K562 (cell line): ENCODE results near the gene HRH3. TPM values are rescaled to one million over a fixed set of nuclear protein-coding genes. Genes with fewer than 3 reads are reported as not detected.

Source experiments
- ATAC-seq: fragments of 200-7000 bp; cut with Tn5 transposase; 3 replicates; pipeline ENCODE4 v1.9.1; 2020; ENCODE audit warnings: moderate library complexity
- BruUV-seq: library from RNA; stranded (reverse); fragments of 400-500 nt; replicated peaks from 2 replicates; lab custom pipeline; 2021; lab: Mats Ljungman, UMichigan
- CTCF ChIA-PET: fragments of 300-600 bp; formaldehyde crosslinking; extraction: SDS; loops from one replicate; lab custom pipeline; 2021; ENCODE audit warnings: low intra/inter-chr PET ratio; lab: Yijun Ruan, JAX
- POLR2A ChIA-PET: fragments of 300-600, 350-650 bp; sonication (Branson Sonifier 250); formaldehyde crosslinking; extraction: SDS; loops from one replicate; lab custom pipeline; 2021; ENCODE audit warnings: antibody characterized with exemption, inconsistent platforms; lab: Yijun Ruan, JAX
- DNase-seq, 4 experiments: peaks; one replicate each; pipeline versions ENCODE4 v3.0.0 to v3.0.0-alpha.2; 2011 to 2018; ENCODE audit warnings: low spot score in 3 of 4, mixed read lengths in 3 of 4; ENCODE audit errors: extremely low read depth in 1 of 4
- FAIRE-seq: peaks from 2 replicates; lab custom pipeline; 2011; peaks lifted over from hg19 to GRCh38; lab: Jason Lieb, UNC
- H2AFZ ChIP-seq: 2 replicates; pipeline ENCODE4 v1.6.0; 2011; ENCODE audit warnings: low read depth, low read length, control low read depth, inconsistent platforms
- H3K27ac ChIP-seq: fragments of 200-600 bp; 3 replicates; pipeline ENCODE4 v1.8.0; 2011; ENCODE audit warnings: low read depth, mild to moderate bottlenecking, control low read depth, inconsistent platforms, low read length, moderate library complexity, mixed read lengths; ENCODE audit errors: extremely low read depth
- H3K27me3 ChIP-seq, 2 experiments: fragments of 300-600 bp in 1 of 2; 2 replicates in 1 of 2; 3 replicates in 1 of 2; pipeline versions ENCODE4 v1.6.0 to v1.8.0; 2011; ENCODE audit warnings: inconsistent platforms in 2 of 2, low read length in 2 of 2, mild to moderate bottlenecking in 1 of 2, mixed read lengths in 1 of 2, moderate library complexity in 1 of 2; ENCODE audit not compliant: control insufficient read depth in 2 of 2, insufficient read depth in 2 of 2
- H3K36me3 ChIP-seq: fragments of 300-600 bp; 3 replicates; pipeline ENCODE4 v1.8.0; 2011; ENCODE audit warnings: mild to moderate bottlenecking, low read length, inconsistent platforms; ENCODE audit not compliant: control insufficient read depth, insufficient read depth
- H3K4me1 ChIP-seq, 2 experiments: fragments of 200-600 bp in 1 of 2; replicated peaks in 1 of 2; 2 replicates in 1 of 2; 3 replicates in 1 of 2; pipeline versions ENCODE4 v1.5.1 to v1.8.0; 2011; ENCODE audit warnings: inconsistent platforms in 2 of 2, low read length in 2 of 2, mild to moderate bottlenecking in 1 of 2, mixed read lengths in 1 of 2, moderate library complexity in 1 of 2; ENCODE audit not compliant: control insufficient read depth in 2 of 2, insufficient read depth in 2 of 2
- H3K4me2 ChIP-seq: 2 replicates; pipeline ENCODE4 v1.6.1; 2011; ENCODE audit warnings: low read length, control low read depth, inconsistent platforms, mixed read lengths; ENCODE audit not compliant: insufficient read depth
- H3K4me3 ChIP-seq: fragments of 200-600 bp; sonication (generic), shearing (Covaris generic); 2 replicates; pipeline ENCODE4 v1.5.1; 2016; ENCODE audit warnings: control low read depth, inconsistent platforms
- H3K79me2 ChIP-seq: fragments of 200-600 bp; 3 replicates; pipeline ENCODE4 v1.8.0; 2011; ENCODE audit warnings: low read length, inconsistent platforms; ENCODE audit not compliant: control insufficient read depth, insufficient read depth
- H3K9ac ChIP-seq, 2 experiments: 2 replicates each; pipeline versions ENCODE4 v1.6.0 to v1.6.1; 2011; ENCODE audit warnings: low read depth in 2 of 2, low read length in 2 of 2, control low read depth in 1 of 2, inconsistent platforms in 1 of 2, mild to moderate bottlenecking in 1 of 2, mixed read lengths in 1 of 2; ENCODE audit not compliant: insufficient read depth in 1 of 2
- H3K9me1 ChIP-seq: one replicate; pipeline ENCODE4 v1.6.0; 2011; ENCODE audit warnings: inconsistent platforms, mild to moderate bottlenecking, low read length, moderate library complexity; ENCODE audit not compliant: control insufficient read depth, insufficient read depth
- H3K9me3 ChIP-seq: replicated peaks from 2 replicates; pipeline ENCODE4 v1.5.1; 2011; ENCODE audit warnings: low read depth, low read length, inconsistent platforms; ENCODE audit not compliant: control insufficient read depth, insufficient read depth
- H4K20me1 ChIP-seq: replicated peaks from 2 replicates; pipeline ENCODE4 v1.6.1; 2011; ENCODE audit warnings: low read length, inconsistent platforms, mixed read lengths; ENCODE audit not compliant: control insufficient read depth, insufficient read depth
- DIDO1 ChIP-seq: fragments of 450-650 bp; IDR thresholded peaks from 2 replicates; pipeline ENCODE4 v1.6.1; 2016; ENCODE audit warnings: low read depth, missing biosample characterization, missing genetic modification characterization
- FOXJ2 ChIP-seq: fragments of 200-800 bp; sonication (Bioruptor generic); IDR thresholded peaks from 2 replicates; pipeline ENCODE4 v1.6.1; 2016; ENCODE audit warnings: missing genetic modification characterization, missing compliant biosample characterization
- NFIC ChIP-seq: fragments of 450-650 bp; IDR thresholded peaks from 2 replicates; pipeline ENCODE4 v1.6.1; 2017; ENCODE audit warnings: mild to moderate bottlenecking, inconsistent platforms
- ZNF197 ChIP-seq: fragments of 200-800 bp; sonication (Bioruptor generic); IDR thresholded peaks from 2 replicates; pipeline ENCODE4 v1.6.1; 2016; ENCODE audit warnings: low read depth, missing genetic modification characterization, missing compliant biosample characterization
- ZNF280B ChIP-seq: fragments of 250-450 bp; sonication (Bioruptor Pico); IDR thresholded peaks from 2 replicates; pipeline ENCODE4 v1.5.1; 2021; ENCODE audit warnings: mild to moderate bottlenecking
- ZNF696 ChIP-seq: fragments of 250-450 bp; sonication (Bioruptor Pico); conservative IDR thresholded peaks from 2 replicates; pipeline ENCODE4 v1.4.0; 2020; ENCODE audit warnings: mild to moderate bottlenecking, moderate library complexity
- WGBS: fragments of 100-300 bp; shearing (Covaris generic); methylation state at CpG from one replicate; pipeline ENCODE4 v1.1.6; 2016; ENCODE audit warnings: low coverage, mixed read lengths; ENCODE audit not compliant: insufficient coverage; ENCODE audit errors: missing lambda C conversion rate; 5-methylcytosine and 5-hydroxymethylcytosine counted together
- in situ Hi-C: fragments of 300-500 bp; cut with MboI; formaldehyde crosslinking; loops from 4 replicates; pipeline ENCODE4 v1.15.0; 2018; ENCODE audit warnings: inconsistent platforms, mixed read lengths
- intact Hi-C: fragments of 100-400 bp; cut with micrococcal nuclease; formaldehyde crosslinking; loops from 2 replicates; pipeline ENCODE4 v1.14.2; 2022
- polyA plus RNA-seq, 8 experiments: library from polyadenylated mRNA; depleted of rRNA in 4 of 8; stranded (reverse) in 5 of 8; unstranded in 3 of 8; fragments of >200 nt; fragmentation: Nextera tagmentation in 2 of 8; fragmentation: Illumina TruSeq in 1 of 8; extraction: Ambion mirVana in 2 of 8; extraction: Trizol in 1 of 8; gene quantifications; 2 replicates each; pipeline versions ENCODE4 v1.2.1 to v1.2.3, GENCODE V29; 2011 to 2014; ENCODE audit warnings: inconsistent platforms in 1 of 8, missing spikeins in 1 of 8
- total RNA-seq, 7 experiments: library from RNA; depleted of rRNA in 6 of 7; stranded (reverse); fragments of >200 nt in 6 of 7; fragmentation: Illumina TruSeq in 2 of 7; extraction: Trizol in 2 of 7; gene quantifications; 2 replicates each; pipeline versions ENCODE4 v1.2.1 to v1.2.3, GENCODE V29; 2011 to 2021; ENCODE audit warnings: low replicate concordance in 1 of 7

HRH3 gene
- total and polyA plus RNA-seq, 9 of the 15 experiments (the other 6 are each of a cell fraction or from before 2014, with no cell fraction given): not detected

GRCh38 chr20:62212299-62212698, 7.8 kb downstream of the HRH3 start:
- BruUV-seq: no TSS peak

More at GRCh38 chr20:62212299-62212698, 7.8 kb downstream of the HRH3 start:
- Histone ChIP-seq H3K27me3 (peaks cover 24 to 56% of the 10 kb centered on the region in 2 experiments; a peak in 4 of 5 replicates), H3K27ac (no peak overlapping the region), H2AFZ (no peak overlapping the region), H3K4me1 (peaks cover 4 to 52% of the 10 kb centered on the region in 2 experiments; a peak in 3 of 5 replicates), H3K36me3 (no peaks in the 10 kb centered on the region), H4K20me1 (peaks cover 30% of the 10 kb centered on the region), H3K9ac (no peak overlapping the region), H3K79me2 (no peaks in the 10 kb centered on the region), H3K9me3 (no peaks in the 10 kb centered on the region), H3K9me1 (peaks cover 3% of the 10 kb centered on the region), H3K4me3 (no peak overlapping the region), H3K4me2 (no peak overlapping the region)
- no peak for DNase-seq
- intact Hi-C loops: no loop called here
- TF ChIP-seq DIDO1 (tag) (no peak), ZNF280B (CRISPR knock-in tag) (no peak), ZNF197 (CRISPR knock-in tag) (no peak), NFIC (no peak), ZNF696 (CRISPR knock-in tag) (no peak), FOXJ2 (tag) (no peak)
- no peak for FAIRE-seq
- in situ Hi-C loops: no loop called here
- no peak for ATAC-seq
- POLR2A ChIA-PET: interaction anchor here (0.5 kb wide), 1 partner anchor 37 kb away, joined by 4 read pairs; no protein-coding TSS in a partner anchor
- WGBS: 18% methylated on average over 10 of the region's 10 CpGs
- CTCF ChIA-PET: no interaction called here
